GM21717 (cell line): ENCODE results near the gene LAMA1.

ENCODE experiments used
- ATAC-seq: cut with Tn5 transposase; IDR thresholded peaks from one replicate; pipeline ENCODE4 v1.9.1; 2021; ENCODE audit warnings: mild to moderate bottlenecking, moderate library complexity; ENCODE audit not compliant: unreplicated experiment

LAMA1 gene

GRCh38 chr18:7116001-7116730 lies 1.4 kb downstream of the LAMA1 start:
- no peak for ATAC-seq

- no peak for ATAC-seq
These were observed 4.7 kb downstream of the LAMA1 start for GRCh38 chr18:7112936-7113335.

GRCh38 chr18:7111134-7111533 lies 6.5 kb downstream of the LAMA1 start:
- ATAC-seq = no peak

- ATAC-seq = no peak
These were observed 11.7 kb downstream of the LAMA1 start for GRCh38 chr18:7105943-7106342.

GRCh38 chr18:7105268-7105667 lies 12.3 kb downstream of the LAMA1 start:
- no peak for ATAC-seq

DNA sequence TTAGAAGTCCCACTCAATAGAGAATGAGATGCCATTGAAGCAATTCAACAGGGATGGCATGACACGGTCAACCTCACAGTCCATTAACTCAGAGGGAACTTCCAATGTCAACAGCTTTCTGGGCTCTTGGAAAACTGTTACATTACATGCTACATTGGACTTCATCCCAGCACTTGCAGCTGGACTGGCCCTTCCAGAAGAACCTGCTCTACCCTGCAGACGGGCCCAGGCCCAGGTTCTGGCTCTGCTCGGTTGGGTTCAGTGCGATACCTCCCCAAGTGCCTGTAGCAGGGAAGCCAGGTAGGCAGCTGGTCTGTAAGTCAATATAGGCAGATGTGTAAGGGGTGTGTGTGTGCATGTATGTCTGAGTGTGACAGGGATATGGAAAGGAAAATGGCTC lies 12.9 kb downstream of the LAMA1 start:
- no peak for ATAC-seq

DNA sequence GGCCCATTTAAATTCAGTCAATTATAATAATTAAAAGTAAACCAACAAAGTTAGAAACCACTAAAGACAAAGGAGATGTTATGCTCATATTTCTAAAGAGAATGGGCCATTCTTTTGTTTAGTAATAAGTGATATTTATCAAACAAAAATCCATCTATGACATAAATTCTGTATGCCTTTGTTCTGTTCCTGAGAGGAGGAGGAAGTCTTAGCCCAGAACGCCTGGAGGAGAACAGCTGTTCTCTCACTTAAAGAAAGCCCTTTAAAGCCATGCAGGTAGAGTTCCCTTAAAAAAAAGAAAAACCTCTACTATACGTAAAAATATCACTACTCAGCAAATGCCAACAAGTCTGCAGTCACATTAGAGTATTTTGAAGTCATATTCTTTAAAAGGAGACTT lies 15.5 kb downstream of the LAMA1 start:
- ATAC-seq = no peak

DNA sequence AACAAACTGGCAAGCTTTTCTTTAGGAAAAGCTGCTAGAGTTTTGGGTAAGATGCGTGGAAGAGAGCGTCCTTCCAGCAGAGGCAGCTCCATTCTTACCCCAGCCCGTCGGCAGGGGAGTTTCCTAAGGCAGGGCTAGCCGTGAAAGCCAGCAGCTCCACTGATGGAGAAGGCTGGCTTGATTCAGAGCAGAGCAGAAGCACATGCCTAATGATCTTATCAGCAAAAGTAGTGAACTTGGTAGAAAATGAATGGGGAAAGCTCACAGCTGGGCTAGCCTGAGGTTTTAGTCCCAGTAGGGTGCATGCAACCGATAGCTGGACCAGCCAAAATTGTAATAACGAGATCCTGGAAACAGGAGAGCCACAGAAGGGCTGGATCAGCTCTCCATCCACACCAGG lies 20.8 kb downstream of the LAMA1 start:
- ATAC-seq = no peak

- no peak for ATAC-seq
These were observed 23.2 kb downstream of the LAMA1 start for GRCh38 chr18:7094427-7094826.

GRCh38 chr18:7090771-7091170 lies 26.8 kb downstream of the LAMA1 start:
- no peak for ATAC-seq

DNA sequence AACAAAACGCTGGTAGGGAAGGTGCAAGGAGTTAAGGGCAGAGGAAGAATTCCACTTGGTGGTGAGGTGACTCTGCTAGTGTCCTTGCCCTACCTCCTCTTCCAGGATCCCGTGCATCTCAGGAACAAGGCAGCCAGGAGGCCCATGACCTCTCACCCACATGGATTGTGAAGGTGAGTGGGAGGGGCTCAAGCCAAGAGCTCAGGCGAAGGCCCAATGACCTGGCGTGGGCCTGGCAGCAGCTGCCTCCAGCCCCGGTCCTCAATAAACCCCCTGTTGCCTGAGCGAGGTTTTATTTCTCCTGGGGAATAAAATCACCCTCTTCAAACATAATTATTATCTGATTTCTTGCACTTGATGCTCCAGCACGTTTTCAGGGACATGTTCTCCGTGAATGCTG lies 28.2 kb downstream of the LAMA1 start:
- no peak for ATAC-seq

DNA sequence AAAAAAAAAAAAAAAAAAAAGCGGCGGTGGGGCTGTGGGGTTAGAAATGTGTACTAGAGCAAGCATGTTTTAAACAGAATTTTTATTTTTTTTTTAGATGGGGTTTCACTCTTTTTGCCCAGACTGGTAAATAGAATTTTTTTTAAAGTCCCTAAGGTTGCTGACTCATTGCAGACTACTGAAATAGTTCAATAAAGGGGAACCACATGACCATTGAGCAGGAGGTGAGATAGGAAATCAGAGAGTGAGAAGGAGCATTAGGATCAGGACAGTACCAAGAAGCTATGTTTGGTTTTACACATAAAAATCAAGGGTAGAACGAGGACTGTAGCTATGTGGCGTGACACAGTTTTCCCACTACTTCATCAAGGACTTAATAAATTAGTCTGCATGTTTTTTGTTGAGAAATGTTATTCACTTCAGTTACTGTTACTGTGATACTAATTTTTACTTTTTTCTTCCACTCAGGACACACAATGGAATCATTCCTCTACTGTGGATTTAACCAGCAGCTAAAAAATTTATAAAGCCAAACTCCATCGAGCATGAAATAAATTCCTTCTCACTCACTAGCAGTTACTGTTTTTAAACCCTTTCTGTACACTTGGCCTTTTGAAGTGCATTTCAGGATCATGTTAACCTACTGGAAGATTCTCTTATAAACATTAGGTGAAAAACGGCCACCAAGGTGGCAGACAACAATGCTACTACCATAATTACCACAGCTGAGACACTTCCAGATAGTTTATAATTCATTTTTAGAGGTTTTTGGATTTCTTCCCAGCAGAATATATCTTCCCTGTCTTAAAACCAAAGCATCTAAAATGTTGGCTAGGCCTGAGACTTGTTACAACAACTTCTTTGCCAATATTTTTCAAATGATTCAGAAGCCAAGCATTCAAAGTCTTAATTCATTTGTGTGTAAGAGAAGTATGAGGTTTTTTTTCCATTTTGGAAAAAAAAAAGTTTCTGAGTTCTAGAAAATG lies 33.2 kb downstream of the LAMA1 start:
- ATAC-seq = no peak

GRCh38 chr18:7082671-7083070 lies 34.9 kb downstream of the LAMA1 start:
- ATAC-seq = no peak

GRCh38 chr18:7079231-7079630 lies 38.4 kb downstream of the LAMA1 start:
- no peak for ATAC-seq

- ATAC-seq = no peak
These were observed 45.0 kb downstream of the LAMA1 start for GRCh38 chr18:7072593-7072992.

- no peak for ATAC-seq
These were observed 46.0 kb downstream of the LAMA1 start for GRCh38 chr18:7071600-7071999.

DNA sequence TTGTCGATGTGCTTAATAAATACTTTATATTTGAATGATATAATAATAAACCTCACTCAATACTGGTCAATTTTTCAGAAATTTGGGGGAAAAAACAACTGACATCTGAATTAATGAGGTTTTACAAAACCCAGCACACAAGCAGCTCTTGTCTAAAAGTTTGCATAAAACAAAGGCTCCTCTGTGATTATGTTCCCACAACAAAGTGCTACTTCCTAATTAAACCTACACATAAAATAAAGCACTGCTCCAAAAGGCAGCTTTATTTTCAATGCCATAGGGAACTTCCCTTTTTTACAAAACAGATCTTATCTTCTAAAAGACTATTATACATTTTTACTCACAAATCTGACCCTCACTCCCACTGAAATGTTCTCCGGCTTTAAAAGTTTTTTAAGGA lies 47.1 kb downstream of the LAMA1 start:
- no peak for ATAC-seq

GRCh38 chr18:7068871-7069590 lies 48.6 kb downstream of the LAMA1 start:
- no peak for ATAC-seq

DNA sequence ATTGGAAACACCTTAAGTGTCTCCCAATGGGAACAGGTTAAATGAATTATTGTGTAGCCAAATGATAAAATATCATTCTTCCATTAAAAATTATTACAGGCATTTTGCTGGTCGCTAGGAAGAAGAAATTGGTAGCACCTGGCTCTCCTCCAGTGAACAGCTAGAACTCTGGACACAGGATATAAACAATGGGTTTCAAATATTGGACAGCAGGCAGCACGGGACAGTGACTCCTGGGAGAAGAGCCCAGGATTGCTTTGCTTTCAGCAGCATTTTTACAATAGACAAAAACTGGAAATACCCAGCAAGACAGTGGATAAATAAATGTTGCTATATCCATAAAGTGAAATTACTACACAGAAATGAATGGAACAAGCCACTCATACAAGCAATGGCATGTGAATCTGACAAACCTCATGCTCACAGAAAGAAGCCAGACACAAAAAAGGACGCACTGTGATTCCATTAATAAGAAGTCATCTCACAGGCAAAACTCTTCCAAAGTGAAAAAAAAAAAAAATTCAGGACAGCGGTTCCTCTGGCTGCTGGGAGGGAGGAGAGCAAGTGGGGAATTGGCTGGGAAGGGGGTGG lies 50.5 kb downstream of the LAMA1 start:
- ATAC-seq = no peak

GRCh38 chr18:7065736-7066135 lies 51.9 kb downstream of the LAMA1 start:
- no peak for ATAC-seq

DNA sequence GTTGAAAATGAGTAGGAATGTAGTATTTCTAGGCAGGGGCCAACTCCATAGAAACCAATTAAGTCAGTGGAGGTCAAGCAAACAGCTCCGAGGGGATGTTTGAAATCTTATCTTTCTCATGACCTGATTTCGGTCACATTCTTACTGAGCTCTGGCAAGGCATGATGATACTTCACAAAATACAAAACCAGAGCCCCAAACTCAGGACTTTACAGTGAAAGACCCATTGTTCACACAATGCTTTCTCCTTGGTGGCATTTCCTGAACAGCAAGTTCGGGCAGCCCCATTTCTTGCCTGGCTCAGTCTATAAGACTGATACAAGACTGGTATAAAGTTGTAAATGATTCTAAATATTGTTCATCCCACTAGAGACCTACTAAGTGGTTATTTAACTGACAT lies 53.3 kb downstream of the LAMA1 start:
- no peak for ATAC-seq
